ENCODE data around the gene PCDHGB7.
A peak's percentile ranks its signal among the peaks of the same experiment; 100 is the strongest.
"Not testable (repeated sequence)": the region's sequence is repeated elsewhere in the genome, so short reads cannot be mapped to it uniquely, and the experiment has no call there.

Gene PCDHGB7

GRCh38 chr5:141417494-141418172, at the start of gene PCDHGB7:
Gene PCDHGB7, plus strand, starts transcription at chr5:141417677. Its CDS starts 183 bp downstream, at chr5:141417860.
- DNase-seq, result peak; percentile 82

GRCh38 chr5:141369994-141370848, 47.3 kb upstream of the PCDHGB7 start, which contains the start of gene PCDHGB3:
Gene PCDHGB3, plus strand, starts transcription at chr5:141370242. Its CDS starts 153 bp downstream, at chr5:141370395.
- DNase-seq, result no peak

DNA sequence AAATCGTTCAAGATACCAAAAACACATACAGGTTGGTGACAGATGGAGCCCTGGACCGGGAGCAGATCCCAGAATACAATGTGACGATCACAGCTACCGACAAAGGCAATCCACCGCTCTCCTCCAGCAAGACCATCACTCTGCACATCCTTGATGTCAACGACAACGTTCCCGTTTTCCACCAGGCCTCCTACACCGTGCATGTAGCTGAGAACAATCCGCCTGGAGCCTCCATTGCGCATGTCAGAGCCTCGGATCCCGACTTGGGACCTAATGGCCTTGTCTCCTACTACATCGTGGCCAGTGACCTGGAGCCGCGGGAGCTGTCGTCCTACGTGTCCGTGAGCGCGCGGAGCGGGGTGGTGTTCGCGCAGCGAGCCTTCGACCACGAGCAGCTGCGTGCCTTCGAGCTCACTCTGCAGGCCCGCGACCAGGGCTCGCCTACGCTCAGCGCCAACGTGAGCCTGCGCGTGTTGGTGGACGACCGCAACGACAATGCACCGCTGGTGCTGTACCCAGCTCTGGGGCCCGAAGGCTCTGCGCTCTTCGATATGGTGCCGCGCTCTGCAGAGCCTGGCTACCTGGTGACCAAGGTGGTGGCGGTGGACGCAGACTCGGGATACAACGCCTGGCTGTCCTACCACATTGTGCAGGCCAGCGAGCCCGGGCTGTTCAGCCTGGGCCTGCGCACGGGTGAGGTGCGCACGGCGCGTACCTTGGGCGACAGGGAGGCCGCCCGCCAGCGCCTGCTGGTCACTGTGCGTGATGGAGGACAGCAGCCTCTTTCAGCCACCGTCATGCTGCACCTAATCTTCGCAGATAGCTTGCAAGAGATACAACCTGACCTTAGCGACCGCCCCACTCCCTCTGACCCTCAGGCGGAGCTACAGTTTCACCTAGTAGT, 45.7 kb upstream of the PCDHGB7 start:
- DNase-seq, result no peak

GRCh38 chr5:141373673-141374317, 43.7 kb upstream of the PCDHGB7 start, which contains the start of gene PCDHGA6:
Gene PCDHGA6, plus strand, starts transcription at chr5:141373891. Its CDS starts 193 bp downstream, at chr5:141374084.
- DNase-seq, result peak; percentile 36

GRCh38 chr5:141374627-141375026, 42.9 kb upstream of the PCDHGB7 start:
- no peak for DNase-seq

DNA sequence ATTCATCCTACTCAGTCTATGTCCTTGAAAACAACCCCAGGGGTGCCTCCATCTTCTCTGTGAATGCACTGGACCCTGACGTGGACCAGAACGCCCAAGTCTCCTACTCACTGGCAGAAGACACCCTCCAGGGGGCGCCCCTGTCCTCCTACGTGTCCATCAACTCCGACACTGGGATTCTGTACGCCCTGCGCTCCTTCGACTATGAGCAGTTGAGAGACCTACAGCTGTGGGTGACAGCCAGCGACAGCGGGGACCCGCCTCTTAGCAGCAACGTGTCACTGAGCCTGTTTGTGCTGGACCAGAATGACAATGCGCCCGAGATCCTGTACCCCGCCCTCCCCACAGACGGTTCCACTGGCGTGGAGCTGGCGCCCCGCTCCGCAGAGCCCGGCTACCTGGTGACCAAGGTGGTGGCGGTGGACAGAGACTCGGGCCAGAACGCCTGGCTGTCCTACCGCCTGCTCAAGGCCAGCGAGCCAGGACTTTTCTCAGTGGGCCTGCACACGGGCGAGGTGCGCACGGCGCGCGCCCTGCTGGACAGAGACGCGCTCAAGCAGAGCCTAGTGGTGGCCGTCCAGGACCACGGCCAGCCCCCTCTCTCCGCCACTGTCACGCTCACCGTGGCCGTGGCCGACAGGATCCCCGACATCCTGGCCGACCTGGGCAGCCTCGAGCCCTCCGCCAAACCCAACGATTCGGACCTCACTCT, 41.9 kb upstream of the PCDHGB7 start:
- not testable (repeated sequence) for DNase-seq

DNA sequence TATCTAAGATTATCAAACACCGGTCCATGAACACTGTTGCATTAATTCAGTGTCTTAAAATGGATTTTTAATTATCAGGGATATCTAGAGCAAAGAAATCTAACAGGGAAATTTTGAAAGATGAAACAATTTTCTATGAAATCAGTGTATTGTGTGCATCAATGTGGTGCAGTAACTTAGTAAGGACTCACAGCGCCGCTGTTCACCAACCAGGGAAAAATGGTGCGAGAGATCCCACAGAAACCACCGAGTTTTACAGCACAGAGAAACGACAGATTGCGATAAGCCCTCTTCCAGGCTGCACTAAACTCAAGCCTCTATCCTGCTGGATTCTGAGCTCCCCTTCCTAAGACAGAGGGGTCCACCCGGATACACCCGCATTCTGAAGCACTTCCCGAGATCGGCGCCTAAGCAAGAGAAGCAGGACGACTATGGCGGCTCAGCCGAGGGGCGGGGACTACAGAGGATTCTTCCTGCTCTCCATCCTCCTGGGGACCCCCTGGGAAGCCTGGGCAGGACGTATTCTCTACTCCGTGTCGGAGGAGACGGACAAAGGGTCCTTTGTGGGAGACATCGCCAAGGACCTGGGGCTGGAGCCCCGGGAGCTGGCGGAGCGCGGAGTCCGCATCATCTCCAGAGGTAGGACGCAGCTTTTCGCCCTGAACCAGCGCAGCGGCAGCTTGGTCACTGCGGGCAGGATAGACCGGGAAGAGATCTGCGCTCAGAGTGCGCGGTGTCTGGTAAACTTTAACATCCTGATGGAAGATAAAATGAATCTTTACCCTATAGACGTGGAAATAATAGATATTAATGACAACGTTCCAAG, 34.8 kb upstream of the PCDHGB7 start, which contains the start of gene PCDHGA7:
Gene PCDHGA7, plus strand, starts transcription at position 274 of the 826 bp plus-strand sequence. Its CDS starts 158 bp downstream, at position 432.
- DNase-seq, result no peak

- DNase-seq, result no peak
Measured at GRCh38 chr5:141383345-141383744, 34.1 kb upstream of the PCDHGB7 start.

DNA sequence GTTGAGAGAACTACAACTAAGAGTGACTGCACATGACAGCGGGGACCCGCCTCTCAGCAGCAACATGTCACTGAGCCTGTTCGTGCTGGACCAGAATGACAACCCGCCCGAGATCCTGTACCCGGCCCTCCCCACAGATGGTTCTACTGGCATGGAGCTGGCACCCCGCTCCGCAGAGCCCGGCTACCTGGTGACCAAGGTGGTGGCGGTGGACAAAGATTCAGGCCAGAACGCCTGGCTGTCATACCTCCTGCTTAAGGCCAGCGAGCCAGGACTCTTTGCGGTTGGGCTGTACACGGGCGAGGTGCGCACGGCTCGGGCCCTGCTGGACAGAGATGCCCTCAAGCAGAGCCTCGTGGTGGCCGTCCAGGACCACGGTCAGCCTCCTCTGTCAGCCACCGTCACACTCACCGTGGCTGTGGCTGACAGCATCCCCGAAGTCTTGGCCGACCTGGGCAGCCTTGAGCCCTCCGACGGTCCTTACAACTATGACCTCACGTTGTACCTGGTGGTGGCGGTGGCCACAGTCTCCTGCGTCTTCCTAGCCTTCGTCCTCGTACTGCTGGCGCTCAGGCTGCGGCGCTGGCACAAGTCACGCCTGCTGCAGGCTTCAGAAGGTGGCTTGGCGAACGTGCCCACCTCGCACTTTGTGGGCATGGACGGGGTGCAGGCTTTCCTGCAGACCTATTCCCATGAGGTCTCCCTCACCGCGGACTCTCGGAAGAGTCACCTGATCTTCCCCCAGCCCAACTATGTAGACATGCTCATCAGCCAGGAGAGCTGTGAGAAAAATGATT, 32.8 kb upstream of the PCDHGB7 start:
- DNase-seq, result no peak

DNA sequence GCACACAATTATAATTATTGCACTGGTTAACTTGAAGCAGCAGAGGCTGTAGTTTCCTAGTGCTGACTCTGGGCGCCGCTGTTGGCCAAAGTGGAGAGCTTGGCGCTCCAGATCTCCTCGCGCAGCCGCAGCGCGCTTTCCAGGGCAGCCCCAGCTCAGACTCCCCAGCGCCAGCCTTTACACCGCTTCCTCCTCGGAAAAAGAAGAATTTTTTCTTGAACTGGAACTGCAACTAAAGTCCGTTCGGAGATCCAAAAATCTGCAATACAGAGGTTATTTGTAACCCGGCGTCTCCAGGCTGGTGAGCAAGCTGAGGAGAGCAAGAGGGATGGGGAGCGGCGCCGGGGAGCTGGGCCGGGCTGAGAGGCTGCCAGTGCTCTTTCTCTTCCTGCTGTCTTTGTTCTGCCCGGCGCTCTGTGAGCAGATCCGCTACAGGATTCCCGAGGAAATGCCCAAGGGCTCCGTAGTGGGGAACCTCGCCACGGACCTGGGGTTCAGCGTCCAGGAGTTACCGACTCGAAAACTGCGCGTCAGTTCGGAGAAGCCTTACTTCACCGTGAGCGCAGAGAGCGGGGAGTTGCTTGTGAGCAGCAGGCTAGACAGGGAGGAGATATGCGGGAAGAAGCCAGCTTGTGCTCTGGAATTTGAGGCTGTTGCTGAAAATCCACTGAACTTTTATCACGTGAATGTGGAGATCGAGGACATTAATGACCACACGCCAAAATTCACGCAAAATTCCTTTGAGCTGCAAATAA, 29.7 kb upstream of the PCDHGB7 start, which contains the start of gene PCDHGB4:
Gene PCDHGB4, plus strand, starts transcription at position 142 of the 755 bp plus-strand sequence. Its CDS starts 187 bp downstream, at position 329.
- DNase-seq, result peak; percentile 22

DNA sequence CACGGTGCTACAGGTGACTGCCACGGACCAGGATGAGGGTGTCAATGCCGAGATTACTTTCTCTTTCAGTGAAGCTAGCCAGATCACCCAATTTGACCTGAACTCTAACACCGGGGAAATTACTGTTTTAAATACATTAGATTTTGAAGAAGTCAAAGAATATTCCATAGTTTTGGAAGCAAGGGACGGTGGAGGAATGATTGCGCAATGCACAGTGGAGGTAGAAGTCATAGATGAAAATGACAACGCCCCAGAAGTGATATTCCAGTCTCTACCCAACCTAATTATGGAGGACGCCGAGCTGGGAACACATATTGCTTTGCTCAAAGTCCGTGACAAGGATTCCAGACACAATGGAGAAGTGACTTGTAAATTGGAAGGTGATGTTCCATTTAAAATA, 28.8 kb upstream of the PCDHGB7 start:
- no peak for DNase-seq

GRCh38 chr5:141389153-141390042, 28.1 kb upstream of the PCDHGB7 start:
- DNase-seq, result no peak

GRCh38 chr5:141392429-141393198, 24.9 kb upstream of the PCDHGB7 start, which contains the start of gene PCDHGA8:
Gene PCDHGA8, plus strand, starts transcription at chr5:141392633. Its CDS starts 181 bp downstream, at chr5:141392814.
- no peak for DNase-seq

GRCh38 chr5:141393267-141393666, 24.2 kb upstream of the PCDHGB7 start:
- no peak for DNase-seq

DNA sequence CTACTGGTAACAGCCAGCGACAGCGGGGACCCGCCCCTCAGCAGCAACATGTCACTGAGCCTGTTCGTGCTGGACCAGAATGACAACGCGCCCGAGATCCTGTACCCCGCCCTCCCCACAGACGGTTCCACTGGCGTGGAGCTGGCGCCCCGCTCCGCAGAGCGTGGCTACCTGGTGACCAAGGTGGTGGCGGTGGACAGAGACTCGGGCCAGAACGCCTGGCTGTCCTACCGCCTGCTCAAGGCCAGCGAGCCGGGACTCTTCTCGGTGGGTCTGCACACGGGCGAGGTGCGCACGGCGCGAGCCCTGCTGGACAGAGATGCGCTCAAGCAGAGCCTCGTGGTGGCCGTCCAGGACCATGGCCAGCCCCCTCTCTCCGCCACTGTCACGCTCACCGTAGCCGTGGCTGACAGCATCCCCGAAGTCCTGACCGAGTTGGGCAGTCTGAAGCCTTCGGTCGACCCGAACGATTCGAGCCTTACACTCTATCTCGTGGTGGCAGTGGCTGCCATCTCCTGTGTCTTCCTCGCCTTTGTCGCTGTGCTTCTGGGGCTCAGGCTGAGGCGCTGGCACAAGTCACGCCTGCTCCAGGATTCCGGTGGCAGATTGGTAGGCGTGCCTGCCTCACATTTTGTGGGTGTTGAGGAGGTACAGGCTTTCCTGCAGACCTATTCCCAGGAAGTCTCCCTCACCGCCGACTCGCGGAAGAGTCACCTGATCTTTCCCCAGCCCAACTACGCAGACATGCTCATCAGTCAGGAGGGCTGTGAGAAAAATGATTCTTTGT, 22.9 kb upstream of the PCDHGB7 start:
- DNase-seq, result not testable (repeated sequence)
